K562 (cell line): Measurements from ENCODE around the gene DTX3. TPM values are rescaled to one million over a fixed set of nuclear protein-coding genes. Genes with fewer than 3 reads are reported as not detected.
A peak's percentile ranks its signal among the peaks of the same experiment; 100 is the strongest.

Experiments used
- ATAC-seq: fragments of 200-7000 bp; cut with Tn5 transposase; 3 replicates; pipeline ENCODE4 v1.9.1; 2020; ENCODE audit warnings: moderate library complexity
- BruUV-seq: library from RNA; stranded (reverse); fragments of 400-500 nt; replicated peaks from 2 replicates; lab custom pipeline; 2021; lab: Mats Ljungman, UMichigan
- CTCF ChIA-PET: fragments of 300-600 bp; formaldehyde crosslinking; extraction: SDS; loops from one replicate; lab custom pipeline; 2021; ENCODE audit warnings: low intra/inter-chr PET ratio; lab: Yijun Ruan, JAX
- POLR2A ChIA-PET: fragments of 300-600, 350-650 bp; sonication (Branson Sonifier 250); formaldehyde crosslinking; extraction: SDS; loops from one replicate; lab custom pipeline; 2021; ENCODE audit warnings: antibody characterized with exemption, inconsistent platforms; lab: Yijun Ruan, JAX
- DNase-seq, 4 experiments: peaks; one replicate each; pipeline versions ENCODE4 v3.0.0 to v3.0.0-alpha.2; 2011 to 2018; ENCODE audit warnings: low spot score in 3 of 4, mixed read lengths in 3 of 4; ENCODE audit errors: extremely low read depth in 1 of 4
- FAIRE-seq: peaks from 2 replicates; lab custom pipeline; 2011; peaks lifted over from hg19 to GRCh38; lab: Jason Lieb, UNC
- H2AFZ ChIP-seq: 2 replicates; pipeline ENCODE4 v1.6.0; 2011; ENCODE audit warnings: low read depth, low read length, control low read depth, inconsistent platforms
- H3K27ac ChIP-seq: fragments of 200-600 bp; 3 replicates; pipeline ENCODE4 v1.8.0; 2011; ENCODE audit warnings: low read depth, mild to moderate bottlenecking, control low read depth, inconsistent platforms, low read length, moderate library complexity, mixed read lengths; ENCODE audit errors: extremely low read depth
- H3K27me3 ChIP-seq, 2 experiments: fragments of 300-600 bp in 1 of 2; 2 replicates in 1 of 2; 3 replicates in 1 of 2; pipeline versions ENCODE4 v1.6.0 to v1.8.0; 2011; ENCODE audit warnings: inconsistent platforms in 2 of 2, low read length in 2 of 2, mild to moderate bottlenecking in 1 of 2, mixed read lengths in 1 of 2, moderate library complexity in 1 of 2; ENCODE audit not compliant: control insufficient read depth in 2 of 2, insufficient read depth in 2 of 2
- H3K36me3 ChIP-seq: fragments of 300-600 bp; 3 replicates; pipeline ENCODE4 v1.8.0; 2011; ENCODE audit warnings: mild to moderate bottlenecking, low read length, inconsistent platforms; ENCODE audit not compliant: control insufficient read depth, insufficient read depth
- H3K4me1 ChIP-seq, 2 experiments: fragments of 200-600 bp in 1 of 2; replicated peaks in 1 of 2; 2 replicates in 1 of 2; 3 replicates in 1 of 2; pipeline versions ENCODE4 v1.5.1 to v1.8.0; 2011; ENCODE audit warnings: inconsistent platforms in 2 of 2, low read length in 2 of 2, mild to moderate bottlenecking in 1 of 2, mixed read lengths in 1 of 2, moderate library complexity in 1 of 2; ENCODE audit not compliant: control insufficient read depth in 2 of 2, insufficient read depth in 2 of 2
- H3K4me2 ChIP-seq: 2 replicates; pipeline ENCODE4 v1.6.1; 2011; ENCODE audit warnings: low read length, control low read depth, inconsistent platforms, mixed read lengths; ENCODE audit not compliant: insufficient read depth
- H3K4me3 ChIP-seq: fragments of 200-600 bp; sonication (generic), shearing (Covaris generic); 2 replicates; pipeline ENCODE4 v1.5.1; 2016; ENCODE audit warnings: control low read depth, inconsistent platforms
- H3K79me2 ChIP-seq: fragments of 200-600 bp; 3 replicates; pipeline ENCODE4 v1.8.0; 2011; ENCODE audit warnings: low read length, inconsistent platforms; ENCODE audit not compliant: control insufficient read depth, insufficient read depth
- H3K9ac ChIP-seq, 2 experiments: 2 replicates each; pipeline versions ENCODE4 v1.6.0 to v1.6.1; 2011; ENCODE audit warnings: low read depth in 2 of 2, low read length in 2 of 2, control low read depth in 1 of 2, inconsistent platforms in 1 of 2, mild to moderate bottlenecking in 1 of 2, mixed read lengths in 1 of 2; ENCODE audit not compliant: insufficient read depth in 1 of 2
- H3K9me1 ChIP-seq: one replicate; pipeline ENCODE4 v1.6.0; 2011; ENCODE audit warnings: inconsistent platforms, mild to moderate bottlenecking, low read length, moderate library complexity; ENCODE audit not compliant: control insufficient read depth, insufficient read depth
- H3K9me3 ChIP-seq: replicated peaks from 2 replicates; pipeline ENCODE4 v1.5.1; 2011; ENCODE audit warnings: low read depth, low read length, inconsistent platforms; ENCODE audit not compliant: control insufficient read depth, insufficient read depth
- H4K20me1 ChIP-seq: replicated peaks from 2 replicates; pipeline ENCODE4 v1.6.1; 2011; ENCODE audit warnings: low read length, inconsistent platforms, mixed read lengths; ENCODE audit not compliant: control insufficient read depth, insufficient read depth
- BHLHE40 ChIP-seq: IDR thresholded peaks from 2 replicates; pipeline ENCODE4 v1.6.1; 2011; ENCODE audit warnings: low read length, improper control_type of control experiment
- CREM ChIP-seq: IDR thresholded peaks from 2 replicates; pipeline ENCODE4 v1.6.1; 2014; ENCODE audit warnings: antibody characterized with exemption, low read depth
- GATA2 ChIP-seq: sonication (generic); formaldehyde crosslinking; IDR thresholded peaks from 2 replicates; pipeline ENCODE4 v1.4.0; 2020; ENCODE audit warnings: mild to moderate bottlenecking, missing genetic modification reagents
- PRDM10 ChIP-seq: fragments of 450-650 bp; IDR thresholded peaks from 2 replicates; pipeline ENCODE4 v1.6.1; 2018; ENCODE audit not compliant: partially characterized antibody
- TBP ChIP-seq: optimal IDR thresholded peaks from 2 replicates; pipeline ENCODE3; 2011; ENCODE audit warnings: low read depth, low read length, improper control_type of control experiment
- TSHZ1 ChIP-seq: fragments of 250-450 bp; sonication (Bioruptor Pico); IDR thresholded peaks from 2 replicates; pipeline ENCODE4 v1.4.0; 2020; ENCODE audit warnings: mild to moderate bottlenecking, moderate library complexity
- USF1 ChIP-seq: sonication (generic); formaldehyde crosslinking; IDR thresholded peaks from 2 replicates; pipeline ENCODE4 v1.9.0; 2022; ENCODE audit warnings: mild to moderate bottlenecking, missing genetic modification reagents
- USF2 ChIP-seq: sonication (generic); formaldehyde crosslinking; IDR thresholded peaks from 2 replicates; pipeline ENCODE4 v1.5.0; 2020; ENCODE audit warnings: missing genetic modification reagents
- ZNF431 ChIP-seq: sonication (generic); formaldehyde crosslinking; IDR thresholded peaks from 2 replicates; pipeline ENCODE4 v1.8.0; 2022; ENCODE audit warnings: mild to moderate bottlenecking, missing genetic modification reagents
- WGBS: fragments of 100-300 bp; shearing (Covaris generic); methylation state at CpG from one replicate; pipeline ENCODE4 v1.1.6; 2016; ENCODE audit warnings: low coverage, mixed read lengths; ENCODE audit not compliant: insufficient coverage; ENCODE audit errors: missing lambda C conversion rate; 5-methylcytosine and 5-hydroxymethylcytosine counted together
- in situ Hi-C: fragments of 300-500 bp; cut with MboI; formaldehyde crosslinking; loops from 4 replicates; pipeline ENCODE4 v1.15.0; 2018; ENCODE audit warnings: inconsistent platforms, mixed read lengths
- intact Hi-C: fragments of 100-400 bp; cut with micrococcal nuclease; formaldehyde crosslinking; loops from 2 replicates; pipeline ENCODE4 v1.14.2; 2022
- polyA plus RNA-seq, 8 experiments: library from polyadenylated mRNA; depleted of rRNA in 4 of 8; stranded (reverse) in 5 of 8; unstranded in 3 of 8; fragments of >200 nt; fragmentation: Nextera tagmentation in 2 of 8; fragmentation: Illumina TruSeq in 1 of 8; extraction: Ambion mirVana in 2 of 8; extraction: Trizol in 1 of 8; gene quantifications; 2 replicates each; pipeline versions ENCODE4 v1.2.1 to v1.2.3, GENCODE V29; 2011 to 2014; ENCODE audit warnings: inconsistent platforms in 1 of 8, missing spikeins in 1 of 8
- total RNA-seq, 7 experiments: library from RNA; depleted of rRNA in 6 of 7; stranded (reverse); fragments of >200 nt in 6 of 7; fragmentation: Illumina TruSeq in 2 of 7; extraction: Trizol in 2 of 7; gene quantifications; 2 replicates each; pipeline versions ENCODE4 v1.2.1 to v1.2.3, GENCODE V29; 2011 to 2021; ENCODE audit warnings: low replicate concordance in 1 of 7

Gene DTX3
- total and polyA plus RNA-seq, 9 of the 15 experiments (the other 6 are each of a cell fraction or from before 2014, with no cell fraction given) = 0.03 to 0.09 (median 0.06) TPM; not detected in 6

- TF ChIP-seq PRDM10 (peak; percentile 66), GATA2 (CRISPR knock-in tag) (no peak)
Observed at GRCh38 chr12:57613427-57614109, 8.9 kb downstream of the DTX3 start (continued).

- peak; percentile 91 for FAIRE-seq
- ATAC-seq = peak; percentile 79
- in situ Hi-C loops = no loop called here
- TF ChIP-seq USF2 (peak; percentile 91), TSHZ1 (CRISPR knock-in tag) (no peak), BHLHE40 (peak; percentile 54; the same call in 1 of the 2 replicates), TBP (peak; percentile 13), CREM (0 out of 2 replicates have a peak, but pooled peaks have one; percentile 40), USF1 (CRISPR knock-in tag) (peak; percentile 96), ZNF431 (CRISPR knock-in tag) (no peak)
Observed at GRCh38 chr12:57614178-57614947, 9.7 kb downstream of the DTX3 start.

More at GRCh38 chr12:57614178-57614947, 9.7 kb downstream of the DTX3 start:
- Histone ChIP-seq H3K27me3 (no peaks in the 10 kb centered on the region), H3K9ac (peak overlapping the region; percentile 13 to 83; a peak in 2 of 4 replicates), H3K79me2 (peaks cover 2% of the 10 kb centered on the region; the same call in 2 of the 3 replicates), H3K4me2 (peak overlapping the region; percentile 67), H3K36me3 (peaks cover 16% of the 10 kb centered on the region; the same call in 2 of the 3 replicates), H3K4me1 (peaks cover 52 to 58% of the 10 kb centered on the region in 2 experiments), H3K9me3 (no peaks in the 10 kb centered on the region), H4K20me1 (no peaks in the 10 kb centered on the region), H2AFZ (peak overlapping the region; percentile 70), H3K4me3 (no peak overlapping the region), H3K9me1 (peaks cover 4% of the 10 kb centered on the region), H3K27ac (peak overlapping the region; percentile 17; the same call in 2 of the 3 replicates)
- no TSS peak for BruUV-seq
- WGBS = 42% methylated on average over 14 of the region's 14 CpGs
- POLR2A ChIA-PET = interaction anchor here (0.6 to 2.4 kb wide), 11 partner anchors 14 to 205 kb away, joined by 3 to 10 read pairs (median 4); partner anchors contain the start of gene DDIT3
- CTCF ChIA-PET = no interaction called here
- peak; percentile 81 to 91 (median 84) for DNase-seq
- intact Hi-C loops = no loop called here
